ENCODE results near the gene CALCR.

- TF ChIP-seq GATA3 (IDR thresholded peaks at IDR 0.05; ENCODE audit: low read depth, low read length) (no peak), GATA2 (IDR thresholded peaks at IDR 0.05; ENCODE audit: low read depth, low read length) (no peak)
Observed at GRCh38 chr7:93592588-93593266, 18.2 kb upstream of the CALCR start.
